Astrocyte (in vitro differentiated cells and primary cell): ENCODE data around the gene VWF.

Experiments
- CTCF ChIP-seq: IDR thresholded peaks from 2 replicates; pipeline ENCODE4 v1.5.1; 2011; ENCODE audit warnings: low read depth, mild to moderate bottlenecking, inconsistent platforms, low read length, moderate library complexity; ENCODE audit not compliant: insufficient read depth
- EZH2 ChIP-seq: IDR thresholded peaks from 2 replicates; pipeline ENCODE4 v1.6.1; 2012; ENCODE audit warnings: mild to moderate bottlenecking, low read length, inconsistent platforms; ENCODE audit not compliant: insufficient read depth

GRCh38 chr12:6018265-6018664 lies 106.2 kb downstream of the VWF start:
- TF ChIP-seq CTCF (no peak), EZH2 (no peak)
